ENCODE data around the gene MEMO1. TPM values are rescaled to one million over a fixed set of nuclear protein-coding genes. Genes with fewer than 3 reads are reported as not detected.
"Not testable (repeated sequence)": the region's sequence is repeated elsewhere in the genome, so short reads cannot be mapped to it uniquely, and the experiment has no call there.

Gene MEMO1
- total and polyA plus RNA-seq, 2 donors: 34.7 to 56.0 TPM

DNA sequence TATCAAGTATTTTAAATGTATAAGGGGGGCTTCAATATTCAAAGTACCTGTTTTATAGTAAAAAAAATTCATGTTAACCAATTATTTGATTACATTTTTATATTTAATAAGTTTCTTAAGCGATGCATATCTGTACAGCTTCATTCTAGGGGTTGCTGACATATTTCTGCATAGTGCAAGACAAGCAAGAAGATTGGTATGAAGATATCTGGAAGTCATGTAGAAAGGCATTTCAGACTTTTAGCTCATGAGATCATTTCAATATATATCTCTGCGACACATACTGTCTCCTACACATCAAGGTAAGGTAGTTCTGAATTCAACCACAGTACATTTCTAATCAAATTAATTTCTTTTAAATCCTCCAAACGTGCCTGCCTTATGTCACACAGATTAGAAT is 73.1 kb downstream of the MEMO1 start:
- WGBS: 91% methylated on average over 3 of the region's 3 CpGs
- no peak for DNase-seq (ENCODE audit: extremely low spot score)
- Histone ChIP-seq H3K36me3 (ENCODE audit: insufficient read depth) (no peaks in the 10 kb centered on the region), H3K4me3 (ENCODE audit: low read depth, low read length) (no peak overlapping the region), H3K27ac (ENCODE audit: low read depth) (no peak overlapping the region), H3K4me1 (ENCODE audit: insufficient read depth) (no peaks in the 10 kb centered on the region)

DNA sequence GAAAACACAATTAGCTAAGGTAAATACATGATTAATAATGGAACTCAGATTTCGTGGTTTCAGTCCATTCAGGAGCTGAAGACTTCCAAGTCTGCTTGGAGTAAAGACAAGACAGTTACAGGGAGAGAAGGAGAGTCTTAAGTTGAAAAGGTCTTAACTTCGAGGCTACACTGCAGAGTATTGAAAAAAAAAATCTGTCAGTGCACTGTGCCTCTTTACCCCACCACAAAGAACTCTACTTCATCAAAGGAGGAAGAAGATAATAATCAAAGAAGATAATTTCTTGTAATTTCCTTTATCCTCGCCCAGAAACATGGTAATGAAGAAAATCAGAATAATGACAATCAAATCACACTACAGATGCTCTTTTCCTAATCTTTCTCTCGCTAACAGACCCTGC is 75.4 kb downstream of the MEMO1 start:
- WGBS: 82% methylated on average over 4 of the region's 4 CpGs
- Histone ChIP-seq H3K36me3 (ENCODE audit: insufficient read depth) (no peaks in the 10 kb centered on the region), H3K4me3 (ENCODE audit: low read depth, low read length) (no peak overlapping the region), H3K27ac (ENCODE audit: low read depth) (no peak overlapping the region), H3K4me1 (ENCODE audit: insufficient read depth) (no peaks in the 10 kb centered on the region)
- no peak for DNase-seq (ENCODE audit: extremely low spot score)

DNA sequence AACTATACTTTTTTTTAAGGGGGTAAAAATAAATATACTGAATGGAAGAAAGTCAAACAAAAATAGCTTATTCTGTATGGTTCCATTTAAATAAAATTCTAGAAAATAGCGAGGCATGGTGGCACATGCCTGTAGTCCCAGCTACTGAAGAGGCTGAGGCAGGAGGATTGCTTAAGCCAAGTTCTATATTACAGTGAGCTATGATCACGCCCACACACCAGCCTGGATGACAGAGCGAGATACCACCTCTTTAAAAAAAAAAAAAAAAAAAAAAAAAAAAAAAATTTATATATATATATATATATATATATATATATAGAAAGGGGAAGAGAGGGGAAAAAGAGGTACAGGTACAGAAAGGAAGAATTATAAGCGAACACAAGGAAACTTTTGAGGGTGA is 77.7 kb downstream of the MEMO1 start:
- H3K36me3 ChIP-seq (ENCODE audit: insufficient read depth): no peaks in the 10 kb centered on the region
- WGBS: 97% methylated on average over 4 of the region's 4 CpGs
- H3K4me3 ChIP-seq (ENCODE audit: low read depth, low read length): no peak overlapping the region
- no peak for DNase-seq (ENCODE audit: extremely low spot score)
- no peak overlapping the region for H3K27ac ChIP-seq (ENCODE audit: low read depth)
- no peaks in the 10 kb centered on the region for H3K4me1 ChIP-seq (ENCODE audit: insufficient read depth)

- Histone ChIP-seq H3K36me3 (ENCODE audit: insufficient read depth) (no peaks in the 10 kb centered on the region), H3K27ac (ENCODE audit: low read depth) (no peak overlapping the region), H3K4me3 (ENCODE audit: low read depth, low read length) (no peak overlapping the region), H3K4me1 (ENCODE audit: insufficient read depth) (no peaks in the 10 kb centered on the region)
- 91% methylated on average over 5 of the region's 5 CpGs for WGBS
- no peak for DNase-seq (ENCODE audit: extremely low spot score)
Measured at GRCh38 chr2:31932589-31932988, 78.2 kb downstream of the MEMO1 start.

- Histone ChIP-seq H3K27ac (ENCODE audit: low read depth) (no peak overlapping the region), H3K4me1 (ENCODE audit: insufficient read depth) (no peaks in the 10 kb centered on the region), H3K4me3 (ENCODE audit: low read depth, low read length) (no peak overlapping the region), H3K36me3 (ENCODE audit: insufficient read depth) (no peaks in the 10 kb centered on the region)
- no peak for DNase-seq (ENCODE audit: extremely low spot score)
- 76% methylated on average over 4 of the region's 4 CpGs for WGBS
Measured at GRCh38 chr2:31931916-31932315, 78.9 kb downstream of the MEMO1 start.

DNA sequence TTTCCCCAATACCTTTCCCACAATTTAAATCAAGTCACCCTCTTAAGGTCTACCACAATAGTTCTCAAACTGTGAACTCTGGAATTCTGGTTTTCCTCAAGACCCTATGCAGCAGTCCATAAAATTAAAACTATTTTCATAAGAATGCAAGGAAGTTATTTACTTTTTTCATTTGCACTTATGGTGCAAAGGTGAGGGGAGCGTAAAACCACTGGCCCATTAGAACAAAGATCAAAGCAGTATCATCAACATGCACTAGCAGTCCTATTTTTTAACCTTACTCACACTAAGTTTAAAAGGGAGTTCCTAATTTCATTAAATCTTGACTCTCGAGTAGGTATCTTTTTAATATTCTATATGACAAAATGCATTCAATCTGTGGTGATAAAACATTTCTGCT is 85.3 kb downstream of the MEMO1 start:
- Histone ChIP-seq H3K4me1 (ENCODE audit: insufficient read depth) (no peaks in the 10 kb centered on the region), H3K4me3 (ENCODE audit: low read depth, low read length) (no peak overlapping the region), H3K36me3 (ENCODE audit: insufficient read depth) (no peaks in the 10 kb centered on the region), H3K27ac (ENCODE audit: low read depth) (no peak overlapping the region)
- WGBS: 96% methylated on average over 2 of the region's 2 CpGs
- no peak for DNase-seq (ENCODE audit: extremely low spot score)

- Histone ChIP-seq H3K36me3 (ENCODE audit: insufficient read depth) (no peaks in the 10 kb centered on the region), H3K4me3 (ENCODE audit: low read depth, low read length) (no peak overlapping the region), H3K27ac (ENCODE audit: low read depth) (no peak overlapping the region), H3K4me1 (ENCODE audit: insufficient read depth) (no peaks in the 10 kb centered on the region)
- DNase-seq (ENCODE audit: extremely low spot score): no peak
Measured at GRCh38 chr2:31923662-31924061, 87.1 kb downstream of the MEMO1 start.

GRCh38 chr2:31922542-31923408 is 88.0 kb downstream of the MEMO1 start:
- H3K27ac ChIP-seq (ENCODE audit: low read depth): no peak overlapping the region
- peak; percentile 20 for DNase-seq (ENCODE audit: extremely low spot score)
- 88% methylated on average over 9 of the region's 9 CpGs for WGBS
- H3K4me1 ChIP-seq (ENCODE audit: insufficient read depth): no peaks in the 10 kb centered on the region
- H3K4me3 ChIP-seq (ENCODE audit: low read depth, low read length): no peak overlapping the region
- no peaks in the 10 kb centered on the region for H3K36me3 ChIP-seq (ENCODE audit: insufficient read depth)

DNA sequence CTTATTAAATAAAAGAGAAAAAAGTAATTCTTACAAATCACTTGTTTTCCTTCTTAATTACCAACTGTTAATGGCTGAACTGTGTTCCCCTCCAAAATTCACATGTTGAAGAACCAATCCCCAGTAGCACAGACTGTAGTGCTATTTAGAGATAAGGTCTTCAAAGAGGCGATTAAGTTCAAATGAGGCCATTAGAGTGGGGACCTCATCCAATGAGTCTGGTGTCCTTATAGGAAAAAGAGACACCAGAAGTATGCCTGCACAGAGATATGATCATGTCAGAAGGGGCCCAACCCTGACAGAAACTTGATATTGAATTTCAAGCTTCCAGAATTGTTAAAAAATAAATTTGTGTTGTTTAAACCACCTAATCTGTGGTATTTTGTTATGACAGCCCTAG is 89.8 kb downstream of the MEMO1 start:
- Histone ChIP-seq H3K27ac (ENCODE audit: low read depth) (no peak overlapping the region), H3K4me3 (ENCODE audit: low read depth, low read length) (no peak overlapping the region), H3K36me3 (ENCODE audit: insufficient read depth) (peaks cover 3% of the 10 kb centered on the region), H3K4me1 (ENCODE audit: insufficient read depth) (no peaks in the 10 kb centered on the region)
- no peak for DNase-seq (ENCODE audit: extremely low spot score)
- WGBS: 84% methylated on average over 1 of the region's 1 CpG

DNA sequence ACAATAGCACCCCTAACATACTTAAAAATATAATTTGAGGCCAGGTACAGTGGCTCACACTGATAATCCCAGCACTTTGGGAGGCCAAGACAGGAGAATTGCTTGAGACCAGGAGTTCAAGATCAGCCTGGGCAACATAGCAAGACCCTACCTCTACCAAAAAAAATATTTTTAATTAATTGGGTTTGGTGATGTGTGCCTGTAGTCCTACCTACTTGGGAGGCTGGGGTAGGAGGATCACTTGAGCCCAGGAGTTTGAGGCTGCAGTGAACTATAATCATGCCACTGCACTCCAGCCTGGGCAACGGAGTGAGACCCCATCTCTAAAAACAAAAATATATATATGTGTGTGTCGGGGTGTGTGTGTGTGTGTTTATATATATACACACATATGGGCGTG is 91.3 kb downstream of the MEMO1 start:
- Histone ChIP-seq H3K36me3 (ENCODE audit: insufficient read depth) (peaks cover 3% of the 10 kb centered on the region), H3K4me3 (ENCODE audit: low read depth, low read length) (no peak overlapping the region), H3K4me1 (ENCODE audit: insufficient read depth) (no peaks in the 10 kb centered on the region), H3K27ac (ENCODE audit: low read depth) (no peak overlapping the region)
- WGBS: 98% methylated on average over 3 of the region's 3 CpGs
- no peak for DNase-seq (ENCODE audit: extremely low spot score)

- peaks cover 2% of the 10 kb centered on the region for H3K36me3 ChIP-seq (ENCODE audit: insufficient read depth)
- no peaks in the 10 kb centered on the region for H3K4me1 ChIP-seq (ENCODE audit: insufficient read depth)
- H3K27ac ChIP-seq (ENCODE audit: low read depth): no peak overlapping the region
- DNase-seq (ENCODE audit: extremely low spot score): no peak
- H3K4me3 ChIP-seq (ENCODE audit: low read depth, low read length): no peak overlapping the region
Measured at GRCh38 chr2:31909661-31910060, 101.1 kb downstream of the MEMO1 start.

DNA sequence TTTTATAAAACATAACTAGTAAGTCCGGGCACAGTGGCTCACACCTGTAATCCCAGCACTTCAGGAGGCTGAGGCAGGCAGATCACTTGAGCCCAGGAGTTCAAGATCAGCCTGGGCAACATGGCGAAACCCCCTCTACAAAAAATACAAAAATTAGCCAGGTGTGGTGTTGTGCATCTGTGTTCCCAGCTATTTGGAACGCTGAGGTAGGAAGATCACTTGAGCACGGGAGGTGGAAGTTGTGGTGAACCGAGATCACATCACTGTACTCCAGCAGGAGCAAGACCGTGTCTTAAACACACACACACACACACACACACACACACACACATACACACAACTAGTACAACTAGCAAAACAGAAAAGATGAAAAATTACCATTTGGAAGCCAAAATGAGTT is 103.3 kb downstream of the MEMO1 start:
- 93% methylated on average over 6 of the region's 6 CpGs for WGBS
- H3K4me3 ChIP-seq (ENCODE audit: low read depth, low read length); H3K27ac ChIP-seq (ENCODE audit: low read depth); DNase-seq (ENCODE audit: extremely low spot score); H3K4me1 ChIP-seq (ENCODE audit: insufficient read depth); H3K36me3 ChIP-seq (ENCODE audit: insufficient read depth): not testable (repeated sequence)

GRCh38 chr2:31903109-31903780 is 107.6 kb downstream of the MEMO1 start:
- Histone ChIP-seq H3K36me3 (ENCODE audit: insufficient read depth) (no peaks in the 10 kb centered on the region), H3K27ac (ENCODE audit: low read depth) (no peak overlapping the region), H3K4me3 (ENCODE audit: low read depth, low read length) (no peak overlapping the region), H3K4me1 (ENCODE audit: insufficient read depth) (no peaks in the 10 kb centered on the region)
- no peak for DNase-seq (ENCODE audit: extremely low spot score)
- whole genome bisulfite sequencing: 70% methylated on average over 4 of the region's 4 CpGs

- DNase-seq (ENCODE audit: extremely low spot score): no peak
- H3K4me3 ChIP-seq (ENCODE audit: low read depth, low read length): no peak overlapping the region
- WGBS: 94% methylated on average over 2 of the region's 2 CpGs
- H3K36me3 ChIP-seq (ENCODE audit: insufficient read depth): no peaks in the 10 kb centered on the region
- H3K4me1 ChIP-seq (ENCODE audit: insufficient read depth): no peaks in the 10 kb centered on the region
- H3K27ac ChIP-seq (ENCODE audit: low read depth): no peak overlapping the region
Measured at GRCh38 chr2:31901900-31902299, 108.9 kb downstream of the MEMO1 start.
